C4-2B (cell line): Measurements from ENCODE around the gene FTSJ1.

ENCODE experiments used
- ZFX ChIP-seq: fragments of 450-650 bp; IDR thresholded peaks from 2 replicates; pipeline ENCODE4 v1.6.1; 2017
- TF ChIP-seq, protein P1 (sequence below): fragments of 450-650 bp; conservative IDR thresholded peaks from 2 replicates; pipeline ENCODE4 v1.5.1; 2017; ENCODE audit warnings: mild to moderate bottlenecking

DNA sequence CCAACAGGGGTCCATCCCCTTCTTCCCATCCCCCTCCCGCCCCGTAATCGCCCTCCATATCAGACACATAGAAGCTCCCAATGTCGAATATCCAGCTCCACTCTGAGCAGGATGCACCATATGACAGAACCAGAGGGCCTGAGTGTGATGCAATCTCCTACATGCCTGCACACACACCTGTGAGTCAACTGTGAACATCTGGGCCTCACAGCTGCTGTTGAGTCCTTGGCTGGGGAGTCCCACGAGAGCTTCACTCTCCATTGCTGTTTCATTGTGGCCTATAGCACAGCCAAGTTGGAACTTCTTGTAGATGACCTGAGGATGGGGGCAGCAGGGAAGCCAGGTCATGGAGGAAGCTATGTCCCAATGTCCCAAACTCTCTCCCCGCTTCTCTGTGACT is 14.2 kb upstream of the FTSJ1 start:
- TF ChIP-seq, protein P1, sequence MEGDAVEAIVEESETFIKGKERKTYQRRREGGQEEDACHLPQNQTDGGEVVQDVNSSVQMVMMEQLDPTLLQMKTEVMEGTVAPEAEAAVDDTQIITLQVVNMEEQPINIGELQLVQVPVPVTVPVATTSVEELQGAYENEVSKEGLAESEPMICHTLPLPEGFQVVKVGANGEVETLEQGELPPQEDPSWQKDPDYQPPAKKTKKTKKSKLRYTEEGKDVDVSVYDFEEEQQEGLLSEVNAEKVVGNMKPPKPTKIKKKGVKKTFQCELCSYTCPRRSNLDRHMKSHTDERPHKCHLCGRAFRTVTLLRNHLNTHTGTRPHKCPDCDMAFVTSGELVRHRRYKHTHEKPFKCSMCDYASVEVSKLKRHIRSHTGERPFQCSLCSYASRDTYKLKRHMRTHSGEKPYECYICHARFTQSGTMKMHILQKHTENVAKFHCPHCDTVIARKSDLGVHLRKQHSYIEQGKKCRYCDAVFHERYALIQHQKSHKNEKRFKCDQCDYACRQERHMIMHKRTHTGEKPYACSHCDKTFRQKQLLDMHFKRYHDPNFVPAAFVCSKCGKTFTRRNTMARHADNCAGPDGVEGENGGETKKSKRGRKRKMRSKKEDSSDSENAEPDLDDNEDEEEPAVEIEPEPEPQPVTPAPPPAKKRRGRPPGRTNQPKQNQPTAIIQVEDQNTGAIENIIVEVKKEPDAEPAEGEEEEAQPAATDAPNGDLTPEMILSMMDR: no peak
- TF ChIP-seq ZFX: no peak
